ENCODE measurements around the gene TSC2.

The TSC2 gene

GRCh38 chr16:2086106-2086742 is 38.4 kb downstream of the TSC2 start:
- Histone ChIP-seq H3K4me2 (ENCODE audit: low read length) (no peak overlapping the region), H2AFZ (ENCODE audit: low read depth, low read length) (no peak overlapping the region)
- TF ChIP-seq CTCF (IDR thresholded peaks at IDR 0.05; ENCODE audit: low read depth, low read length) = no peak
- no peak for TF ChIP-seq EZH2phosphoT487 (IDR thresholded peaks at IDR 0.05; ENCODE audit: low read depth)

GRCh38 chr16:2086812-2087747 is 39.3 kb downstream of the TSC2 start:
- Histone ChIP-seq H3K4me2 (ENCODE audit: low read length) (no peak overlapping the region), H3K4me1 (ENCODE audit: low read length) (no peaks in the 10 kb centered on the region), H3K79me2 (ENCODE audit: low read length) (no peaks in the 10 kb centered on the region), H3K9ac (ENCODE audit: low read length) (no peak overlapping the region), H3K4me3 (ENCODE audit: low read length) (no peak overlapping the region), H3K9me3 (ENCODE audit: insufficient read depth, low read length) (no peaks in the 10 kb centered on the region), H3K27ac (ENCODE audit: low read length) (no peak overlapping the region), H3K27me3 (ENCODE audit: low read depth, low read length) (no peaks in the 10 kb centered on the region), H2AFZ (ENCODE audit: low read depth, low read length) (no peak overlapping the region), H3K36me3 (replicated peaks; ENCODE audit: low read depth, low read length) (peaks cover 4% of the 10 kb centered on the region), H4K20me1 (ENCODE audit: insufficient read depth, low read length) (no peaks in the 10 kb centered on the region)
- no peak for TF ChIP-seq CTCF (IDR thresholded peaks at IDR 0.05; ENCODE audit: low read depth, low read length)
- TF ChIP-seq EZH2phosphoT487 (IDR thresholded peaks at IDR 0.05; ENCODE audit: low read depth) = no peak

More at GRCh38 chr16:2086106-2086742, 38.4 kb downstream of the TSC2 start:
- H3K27ac ChIP-seq (ENCODE audit: low read length) = no peak overlapping the region
- H3K4me3 ChIP-seq (ENCODE audit: low read length) = no peak overlapping the region
- H3K9me3 ChIP-seq (ENCODE audit: insufficient read depth, low read length) = no peaks in the 10 kb centered on the region
- no peaks in the 10 kb centered on the region for H4K20me1 ChIP-seq (ENCODE audit: insufficient read depth, low read length)
- H3K9ac ChIP-seq (ENCODE audit: low read length) = no peak overlapping the region
- no peaks in the 10 kb centered on the region for H3K79me2 ChIP-seq (ENCODE audit: low read length)
- peaks cover 4% of the 10 kb centered on the region for H3K36me3 ChIP-seq (replicated peaks; ENCODE audit: low read depth, low read length)
- H3K4me1 ChIP-seq (ENCODE audit: low read length) = no peaks in the 10 kb centered on the region
- no peaks in the 10 kb centered on the region for H3K27me3 ChIP-seq (ENCODE audit: low read depth, low read length)

- H3K4me3 ChIP-seq (ENCODE audit: low read length) = no peak overlapping the region
- no peak overlapping the region for H3K9ac ChIP-seq (ENCODE audit: low read length)
- no peak overlapping the region for H2AFZ ChIP-seq (ENCODE audit: low read depth, low read length)
- H3K27ac ChIP-seq (ENCODE audit: low read length) = no peak overlapping the region
- no peaks in the 10 kb centered on the region for H3K27me3 ChIP-seq (ENCODE audit: low read depth, low read length)
- no peak for TF ChIP-seq EZH2phosphoT487 (IDR thresholded peaks at IDR 0.05; ENCODE audit: low read depth)
- TF ChIP-seq CTCF (IDR thresholded peaks at IDR 0.05; ENCODE audit: low read depth, low read length) = no peak
- no peaks in the 10 kb centered on the region for H4K20me1 ChIP-seq (ENCODE audit: insufficient read depth, low read length)
- H3K4me1 ChIP-seq (ENCODE audit: low read length) = no peaks in the 10 kb centered on the region
- H3K4me2 ChIP-seq (ENCODE audit: low read length) = no peak overlapping the region
- no peaks in the 10 kb centered on the region for H3K79me2 ChIP-seq (ENCODE audit: low read length)
- H3K9me3 ChIP-seq (ENCODE audit: insufficient read depth, low read length) = no peaks in the 10 kb centered on the region
- H3K36me3 ChIP-seq (replicated peaks; ENCODE audit: low read depth, low read length) = peaks cover 4% of the 10 kb centered on the region
Observed at GRCh38 chr16:2087748-2088631, 40.2 kb downstream of the TSC2 start.

Data from OCI-LY3 (cell line).